GM12875 (cell line): ENCODE measurements around the gene SUCLG2.

ENCODE experiments used
- H3K4me3 ChIP-seq: one replicate; pipeline ENCODE4 v1.5.1; 2011; ENCODE audit warnings: low read depth, low read length, control low read depth
- CTCF ChIP-seq: IDR thresholded peaks from 2 replicates; pipeline ENCODE4 v1.5.1; 2011; ENCODE audit warnings: low read depth, mild to moderate bottlenecking, control low read depth, inconsistent platforms, low read length, moderate library complexity, borderline replicate concordance; ENCODE audit not compliant: insufficient read depth

SUCLG2 gene

GRCh38 chr3:67534594-67534993, 119.8 kb downstream of the SUCLG2 start:
- no peak for TF ChIP-seq CTCF
- no peak overlapping the region for H3K4me3 ChIP-seq

GRCh38 chr3:67531181-67532101, 123.0 kb downstream of the SUCLG2 start:
- no peak overlapping the region for H3K4me3 ChIP-seq
- TF ChIP-seq CTCF, result no peak

- no peak for TF ChIP-seq CTCF
Measured at GRCh38 chr3:67529915-67530314, 124.5 kb downstream of the SUCLG2 start.

GRCh38 chr3:67529337-67529736, 125.1 kb downstream of the SUCLG2 start:
- TF ChIP-seq CTCF, result no peak
- no peak overlapping the region for H3K4me3 ChIP-seq

More at GRCh38 chr3:67529915-67530314, 124.5 kb downstream of the SUCLG2 start:
- no peak overlapping the region for H3K4me3 ChIP-seq

GRCh38 chr3:67526246-67526645, 128.2 kb downstream of the SUCLG2 start:
- TF ChIP-seq CTCF, result no peak
- H3K4me3 ChIP-seq, result no peak overlapping the region

- H3K4me3 ChIP-seq, result no peak overlapping the region
- TF ChIP-seq CTCF, result no peak
Measured at GRCh38 chr3:67524046-67524445, 130.4 kb downstream of the SUCLG2 start.

- no peak for TF ChIP-seq CTCF
- no peak overlapping the region for H3K4me3 ChIP-seq
Measured at GRCh38 chr3:67522081-67522480, 132.3 kb downstream of the SUCLG2 start.
